ENCODE data around the gene ATP13A2. TPM values are rescaled to one million over a fixed set of nuclear protein-coding genes. Genes with fewer than 3 reads are reported as not detected.

Gene ATP13A2, protein sequence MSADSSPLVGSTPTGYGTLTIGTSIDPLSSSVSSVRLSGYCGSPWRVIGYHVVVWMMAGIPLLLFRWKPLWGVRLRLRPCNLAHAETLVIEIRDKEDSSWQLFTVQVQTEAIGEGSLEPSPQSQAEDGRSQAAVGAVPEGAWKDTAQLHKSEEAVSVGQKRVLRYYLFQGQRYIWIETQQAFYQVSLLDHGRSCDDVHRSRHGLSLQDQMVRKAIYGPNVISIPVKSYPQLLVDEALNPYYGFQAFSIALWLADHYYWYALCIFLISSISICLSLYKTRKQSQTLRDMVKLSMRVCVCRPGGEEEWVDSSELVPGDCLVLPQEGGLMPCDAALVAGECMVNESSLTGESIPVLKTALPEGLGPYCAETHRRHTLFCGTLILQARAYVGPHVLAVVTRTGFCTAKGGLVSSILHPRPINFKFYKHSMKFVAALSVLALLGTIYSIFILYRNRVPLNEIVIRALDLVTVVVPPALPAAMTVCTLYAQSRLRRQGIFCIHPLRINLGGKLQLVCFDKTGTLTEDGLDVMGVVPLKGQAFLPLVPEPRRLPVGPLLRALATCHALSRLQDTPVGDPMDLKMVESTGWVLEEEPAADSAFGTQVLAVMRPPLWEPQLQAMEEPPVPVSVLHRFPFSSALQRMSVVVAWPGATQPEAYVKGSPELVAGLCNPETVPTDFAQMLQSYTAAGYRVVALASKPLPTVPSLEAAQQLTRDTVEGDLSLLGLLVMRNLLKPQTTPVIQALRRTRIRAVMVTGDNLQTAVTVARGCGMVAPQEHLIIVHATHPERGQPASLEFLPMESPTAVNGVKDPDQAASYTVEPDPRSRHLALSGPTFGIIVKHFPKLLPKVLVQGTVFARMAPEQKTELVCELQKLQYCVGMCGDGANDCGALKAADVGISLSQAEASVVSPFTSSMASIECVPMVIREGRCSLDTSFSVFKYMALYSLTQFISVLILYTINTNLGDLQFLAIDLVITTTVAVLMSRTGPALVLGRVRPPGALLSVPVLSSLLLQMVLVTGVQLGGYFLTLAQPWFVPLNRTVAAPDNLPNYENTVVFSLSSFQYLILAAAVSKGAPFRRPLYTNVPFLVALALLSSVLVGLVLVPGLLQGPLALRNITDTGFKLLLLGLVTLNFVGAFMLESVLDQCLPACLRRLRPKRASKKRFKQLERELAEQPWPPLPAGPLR
- total RNA-seq (ENCODE audit: low replicate concordance), result 18.8 and 46.6 TPM in 2 replicates

DNA sequence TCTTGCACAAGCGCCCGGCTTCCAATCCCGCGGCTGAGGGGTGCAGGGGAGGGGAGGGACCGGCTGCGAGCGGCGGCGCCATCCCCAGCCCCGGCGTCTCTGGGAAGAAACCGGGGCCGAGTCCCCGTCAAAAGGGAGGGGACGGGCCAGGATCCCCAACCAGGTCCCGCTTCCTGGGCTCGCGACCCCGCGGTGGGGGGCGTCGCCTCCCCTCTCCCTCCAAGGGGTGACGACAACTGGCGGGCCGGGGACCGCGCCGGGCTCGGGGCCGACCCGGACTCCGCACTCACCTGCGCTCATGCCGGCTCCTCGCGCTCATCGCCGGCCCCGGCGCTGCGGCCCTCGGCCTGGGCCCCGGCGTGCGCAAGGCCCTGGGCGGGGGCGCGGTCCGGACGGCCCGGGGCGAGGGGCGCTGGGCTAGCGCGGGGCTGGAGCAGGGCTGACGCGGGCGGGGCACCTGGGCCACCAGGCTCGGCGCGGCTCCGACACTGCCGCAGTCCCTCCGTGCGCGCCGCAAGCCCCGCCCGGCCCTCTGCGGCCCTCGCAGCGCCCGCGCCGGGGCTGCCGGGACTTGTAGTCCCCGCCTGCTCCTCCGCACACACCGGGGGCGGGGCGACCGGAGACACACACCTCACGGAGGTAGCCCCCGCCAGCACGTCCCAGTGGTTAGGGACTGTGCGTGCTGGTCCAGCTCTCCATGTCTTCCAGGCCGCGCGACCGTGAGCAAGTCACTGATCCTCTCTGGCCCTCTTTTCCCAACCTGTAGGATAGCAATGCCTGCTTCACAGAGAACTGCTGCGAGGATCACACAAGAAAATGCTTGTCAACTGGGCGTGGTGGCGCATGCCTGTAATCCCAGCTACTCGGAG is at the start of gene ATP13A2:
Gene ATP13A2, minus strand, starts transcription at position 490 of the 869 bp plus-strand sequence. Its CDS starts 190 bp downstream, at position 300.
- Histone ChIP-seq H3K9ac (peak within 1 kb of the TSS; percentile 36), H3K36me3 (no peaks in the 10 kb centered on the region), H3K9me3 (ENCODE audit: low read depth) (no peaks in the 10 kb centered on the region), H4K20me1 (ENCODE audit: low read depth) (peaks cover 24% of the 10 kb centered on the region), H3K27ac (no peak within 1 kb of the TSS), H3K4me1 (peaks cover 39% of the 10 kb centered on the region), H3K79me2 (ENCODE audit: low read depth) (peaks cover 19% of the 10 kb centered on the region), H2AFZ (replicated peaks) (peak within 1 kb of the TSS; percentile 93), H3K27me3 (no peaks in the 10 kb centered on the region), H3F3A (ENCODE audit: low read depth) (peaks cover 40% of the 10 kb centered on the region), H3K4me2 (peak within 1 kb of the TSS; percentile 88), H3K4me3 (peak within 1 kb of the TSS; percentile 76)
- Mint-ChIP-seq H3K4me3 (peak within 1 kb of the TSS; percentile 91), H3K9me3 (no peaks in the 10 kb centered on the region), H3K27me3 (ENCODE audit: insufficient read depth, low read depth) (peaks cover 3% of the 10 kb centered on the region), H3K36me3 (no peaks in the 10 kb centered on the region), H3K4me1 (peaks cover 52% of the 10 kb centered on the region), H3K27ac (no peak within 1 kb of the TSS)
- TF ChIP-seq EZH2phosphoT487 (IDR thresholded peaks at IDR 0.05), result no peak
- TF ChIP-seq, protein P1, sequence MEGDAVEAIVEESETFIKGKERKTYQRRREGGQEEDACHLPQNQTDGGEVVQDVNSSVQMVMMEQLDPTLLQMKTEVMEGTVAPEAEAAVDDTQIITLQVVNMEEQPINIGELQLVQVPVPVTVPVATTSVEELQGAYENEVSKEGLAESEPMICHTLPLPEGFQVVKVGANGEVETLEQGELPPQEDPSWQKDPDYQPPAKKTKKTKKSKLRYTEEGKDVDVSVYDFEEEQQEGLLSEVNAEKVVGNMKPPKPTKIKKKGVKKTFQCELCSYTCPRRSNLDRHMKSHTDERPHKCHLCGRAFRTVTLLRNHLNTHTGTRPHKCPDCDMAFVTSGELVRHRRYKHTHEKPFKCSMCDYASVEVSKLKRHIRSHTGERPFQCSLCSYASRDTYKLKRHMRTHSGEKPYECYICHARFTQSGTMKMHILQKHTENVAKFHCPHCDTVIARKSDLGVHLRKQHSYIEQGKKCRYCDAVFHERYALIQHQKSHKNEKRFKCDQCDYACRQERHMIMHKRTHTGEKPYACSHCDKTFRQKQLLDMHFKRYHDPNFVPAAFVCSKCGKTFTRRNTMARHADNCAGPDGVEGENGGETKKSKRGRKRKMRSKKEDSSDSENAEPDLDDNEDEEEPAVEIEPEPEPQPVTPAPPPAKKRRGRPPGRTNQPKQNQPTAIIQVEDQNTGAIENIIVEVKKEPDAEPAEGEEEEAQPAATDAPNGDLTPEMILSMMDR (IDR thresholded peaks at IDR 0.05), result no peak
- no peak for TF ChIP-seq EZH2 (IDR thresholded peaks at IDR 0.05)
- peak; percentile 97 for DNase-seq (ENCODE audit: low spot score)

DNA sequence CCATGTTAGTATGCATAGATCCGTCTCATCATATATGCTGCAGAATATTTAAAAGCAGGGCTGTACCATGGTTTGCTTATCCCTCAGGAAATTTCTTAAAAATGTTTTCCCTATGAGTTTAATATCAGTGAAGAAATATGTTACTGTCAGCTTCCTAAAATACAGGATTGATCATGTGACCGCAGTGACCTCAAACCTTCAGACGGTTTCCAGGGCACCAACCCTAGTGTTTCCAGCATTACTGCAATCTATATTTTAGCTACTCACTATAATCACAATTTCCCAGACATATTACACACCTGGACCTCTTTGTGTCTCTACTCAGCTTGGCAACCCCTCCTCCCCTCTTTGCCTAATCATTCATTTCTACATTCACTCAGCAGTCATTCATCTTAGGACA is 49.8 kb upstream of the ATP13A2 start:
- Histone ChIP-seq H3K36me3 (no peaks in the 10 kb centered on the region), H3K9ac (no peak overlapping the region), H3K27ac (no peak overlapping the region), H3K4me2 (no peak overlapping the region), H4K20me1 (ENCODE audit: low read depth) (no peaks in the 10 kb centered on the region), H3F3A (ENCODE audit: low read depth) (peaks cover 11% of the 10 kb centered on the region), H3K4me1 (peaks cover 7% of the 10 kb centered on the region), H3K79me2 (ENCODE audit: low read depth) (no peaks in the 10 kb centered on the region), H3K9me3 (ENCODE audit: low read depth) (no peaks in the 10 kb centered on the region), H3K27me3 (no peaks in the 10 kb centered on the region), H3K4me3 (no peak overlapping the region), H2AFZ (replicated peaks) (no peak overlapping the region)
- Mint-ChIP-seq H3K27me3 (ENCODE audit: insufficient read depth, low read depth) (peaks cover 12% of the 10 kb centered on the region), H3K4me1 (peaks cover 31% of the 10 kb centered on the region), H3K36me3 (no peaks in the 10 kb centered on the region), H3K9me3 (peaks cover 9% of the 10 kb centered on the region), H3K4me3 (no peak overlapping the region), H3K27ac (peak overlapping the region; percentile 12)
- no peak for DNase-seq (ENCODE audit: low spot score)
- TF ChIP-seq, protein P1 (IDR thresholded peaks at IDR 0.05), result no peak
- TF ChIP-seq EZH2phosphoT487 (IDR thresholded peaks at IDR 0.05) (no peak), EZH2 (IDR thresholded peaks at IDR 0.05) (no peak)

GRCh38 chr1:17060306-17060749 is 48.6 kb upstream of the ATP13A2 start:
- H3K79me2 ChIP-seq (ENCODE audit: low read depth), result no peaks in the 10 kb centered on the region
- H3K9ac ChIP-seq, result no peak overlapping the region
- H3K36me3 ChIP-seq, result no peaks in the 10 kb centered on the region
- Mint-ChIP-seq H3K27me3 (ENCODE audit: insufficient read depth, low read depth) (peaks cover 10% of the 10 kb centered on the region), H3K27ac (peak overlapping the region; percentile 6), H3K9me3 (peaks cover 9% of the 10 kb centered on the region), H3K36me3 (no peaks in the 10 kb centered on the region), H3K4me1 (peaks cover 31% of the 10 kb centered on the region), H3K4me3 (no peak overlapping the region)
- H3K4me2 ChIP-seq, result no peak overlapping the region
- peaks cover 7% of the 10 kb centered on the region for H3K4me1 ChIP-seq
- peaks cover 20% of the 10 kb centered on the region for H3F3A ChIP-seq (ENCODE audit: low read depth)
- no peaks in the 10 kb centered on the region for H3K9me3 ChIP-seq (ENCODE audit: low read depth)
- H4K20me1 ChIP-seq (ENCODE audit: low read depth), result no peaks in the 10 kb centered on the region
- TF ChIP-seq, protein P1 (IDR thresholded peaks at IDR 0.05), result no peak
- TF ChIP-seq EZH2 (IDR thresholded peaks at IDR 0.05) (no peak), EZH2phosphoT487 (IDR thresholded peaks at IDR 0.05) (no peak)
- H3K27me3 ChIP-seq, result no peaks in the 10 kb centered on the region
- DNase-seq (ENCODE audit: low spot score), result no peak
- H3K27ac ChIP-seq, result no peak overlapping the region
- H2AFZ ChIP-seq (replicated peaks), result peak overlapping the region; percentile 63
- no peak overlapping the region for H3K4me3 ChIP-seq

Data from neural progenitor cell (in vitro differentiated cells).